ENCODE measurements around the gene CACNA1G.

CACNA1G gene

DNA sequence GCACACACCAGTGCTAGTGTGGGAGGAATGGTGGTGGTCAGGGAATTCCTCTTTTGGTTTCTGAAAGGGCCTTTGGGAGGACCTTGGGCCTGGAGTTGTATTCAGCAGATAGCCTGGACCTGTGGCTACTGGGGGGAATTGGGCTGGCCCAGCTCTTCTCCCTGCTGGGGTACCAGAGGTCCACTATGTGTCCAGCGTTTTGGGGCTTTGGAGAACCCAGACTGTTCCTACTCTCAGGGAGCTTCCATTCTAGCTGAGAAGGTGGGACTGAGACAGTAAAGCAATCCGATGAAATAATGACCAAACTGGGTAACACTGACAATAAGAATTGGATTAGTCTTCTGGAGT is 25.6 kb upstream of the CACNA1G start:
- no peaks in the 10 kb centered on the region for H3K36me3 ChIP-seq (ENCODE audit: control insufficient read depth, low read length)
- H3F3A ChIP-seq (ENCODE audit: control insufficient read depth, insufficient read depth): no peaks in the 10 kb centered on the region
- H3K4me3 ChIP-seq (ENCODE audit: low read length): no peak overlapping the region
- H3K9me2 ChIP-seq (replicated peaks; ENCODE audit: control insufficient read depth, low read length): no peaks in the 10 kb centered on the region
- no peaks in the 10 kb centered on the region for H3K79me2 ChIP-seq (ENCODE audit: control insufficient read depth, low read length)
- no peaks in the 10 kb centered on the region for H4K20me1 ChIP-seq (ENCODE audit: control insufficient read depth, insufficient read depth, low read depth, low read length)
- TF ChIP-seq, protein P1, sequence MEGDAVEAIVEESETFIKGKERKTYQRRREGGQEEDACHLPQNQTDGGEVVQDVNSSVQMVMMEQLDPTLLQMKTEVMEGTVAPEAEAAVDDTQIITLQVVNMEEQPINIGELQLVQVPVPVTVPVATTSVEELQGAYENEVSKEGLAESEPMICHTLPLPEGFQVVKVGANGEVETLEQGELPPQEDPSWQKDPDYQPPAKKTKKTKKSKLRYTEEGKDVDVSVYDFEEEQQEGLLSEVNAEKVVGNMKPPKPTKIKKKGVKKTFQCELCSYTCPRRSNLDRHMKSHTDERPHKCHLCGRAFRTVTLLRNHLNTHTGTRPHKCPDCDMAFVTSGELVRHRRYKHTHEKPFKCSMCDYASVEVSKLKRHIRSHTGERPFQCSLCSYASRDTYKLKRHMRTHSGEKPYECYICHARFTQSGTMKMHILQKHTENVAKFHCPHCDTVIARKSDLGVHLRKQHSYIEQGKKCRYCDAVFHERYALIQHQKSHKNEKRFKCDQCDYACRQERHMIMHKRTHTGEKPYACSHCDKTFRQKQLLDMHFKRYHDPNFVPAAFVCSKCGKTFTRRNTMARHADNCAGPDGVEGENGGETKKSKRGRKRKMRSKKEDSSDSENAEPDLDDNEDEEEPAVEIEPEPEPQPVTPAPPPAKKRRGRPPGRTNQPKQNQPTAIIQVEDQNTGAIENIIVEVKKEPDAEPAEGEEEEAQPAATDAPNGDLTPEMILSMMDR (IDR thresholded peaks at IDR 0.05; ENCODE audit: low read depth, low read length, poor library complexity, severe bottlenecking): no peak
- no peak for TF ChIP-seq EZH2phosphoT487 (IDR thresholded peaks at IDR 0.05; ENCODE audit: borderline replicate concordance, low read length)
- H3K9me3 ChIP-seq (ENCODE audit: control insufficient read depth, insufficient read depth, low read length): no peaks in the 10 kb centered on the region
- H3K27ac ChIP-seq (ENCODE audit: low read depth, low read length): no peak overlapping the region
- H3K4me1 ChIP-seq (ENCODE audit: control insufficient read depth, low read length): no peaks in the 10 kb centered on the region
- no peak overlapping the region for H3K4me2 ChIP-seq (ENCODE audit: low read length)
- H3K27me3 ChIP-seq (ENCODE audit: control insufficient read depth, low read length): peaks cover 40% of the 10 kb centered on the region

DNA sequence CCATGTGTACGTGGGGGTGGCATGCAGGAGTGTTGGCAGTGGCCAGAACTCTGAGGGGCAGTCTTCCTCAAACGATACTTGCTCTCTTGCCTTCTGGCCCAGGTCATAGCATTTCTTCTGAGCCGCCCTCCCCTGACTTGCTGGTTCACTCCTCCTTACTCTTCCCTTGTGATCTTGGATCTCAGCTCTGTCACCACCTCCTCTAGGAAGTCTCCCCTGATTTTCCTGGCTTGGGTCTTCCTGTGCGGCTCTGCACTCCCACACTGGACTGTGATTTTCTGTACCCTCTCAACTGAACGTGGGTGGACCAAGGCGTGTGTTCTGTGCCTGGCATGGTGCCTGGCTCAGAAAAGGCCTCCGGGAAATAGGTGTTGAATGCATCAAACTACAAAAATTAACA is 25.1 kb upstream of the CACNA1G start:
- Histone ChIP-seq H3K4me1 (ENCODE audit: control insufficient read depth, low read length) (no peaks in the 10 kb centered on the region), H3K27me3 (ENCODE audit: control insufficient read depth, low read length) (peaks cover 40% of the 10 kb centered on the region), H3K36me3 (ENCODE audit: control insufficient read depth, low read length) (no peaks in the 10 kb centered on the region), H3K9me2 (replicated peaks; ENCODE audit: control insufficient read depth, low read length) (no peaks in the 10 kb centered on the region), H3K9me3 (ENCODE audit: control insufficient read depth, insufficient read depth, low read length) (no peaks in the 10 kb centered on the region), H3K79me2 (ENCODE audit: control insufficient read depth, low read length) (no peaks in the 10 kb centered on the region), H3K27ac (ENCODE audit: low read depth, low read length) (no peak overlapping the region), H3K4me2 (ENCODE audit: low read length) (no peak overlapping the region), H3F3A (ENCODE audit: control insufficient read depth, insufficient read depth) (no peaks in the 10 kb centered on the region), H3K4me3 (ENCODE audit: low read length) (no peak overlapping the region), H4K20me1 (ENCODE audit: control insufficient read depth, insufficient read depth, low read depth, low read length) (no peaks in the 10 kb centered on the region)
- no peak for TF ChIP-seq EZH2phosphoT487 (IDR thresholded peaks at IDR 0.05; ENCODE audit: borderline replicate concordance, low read length)
- TF ChIP-seq, protein P1 (IDR thresholded peaks at IDR 0.05; ENCODE audit: low read depth, low read length, poor library complexity, severe bottlenecking): no peak

DNA sequence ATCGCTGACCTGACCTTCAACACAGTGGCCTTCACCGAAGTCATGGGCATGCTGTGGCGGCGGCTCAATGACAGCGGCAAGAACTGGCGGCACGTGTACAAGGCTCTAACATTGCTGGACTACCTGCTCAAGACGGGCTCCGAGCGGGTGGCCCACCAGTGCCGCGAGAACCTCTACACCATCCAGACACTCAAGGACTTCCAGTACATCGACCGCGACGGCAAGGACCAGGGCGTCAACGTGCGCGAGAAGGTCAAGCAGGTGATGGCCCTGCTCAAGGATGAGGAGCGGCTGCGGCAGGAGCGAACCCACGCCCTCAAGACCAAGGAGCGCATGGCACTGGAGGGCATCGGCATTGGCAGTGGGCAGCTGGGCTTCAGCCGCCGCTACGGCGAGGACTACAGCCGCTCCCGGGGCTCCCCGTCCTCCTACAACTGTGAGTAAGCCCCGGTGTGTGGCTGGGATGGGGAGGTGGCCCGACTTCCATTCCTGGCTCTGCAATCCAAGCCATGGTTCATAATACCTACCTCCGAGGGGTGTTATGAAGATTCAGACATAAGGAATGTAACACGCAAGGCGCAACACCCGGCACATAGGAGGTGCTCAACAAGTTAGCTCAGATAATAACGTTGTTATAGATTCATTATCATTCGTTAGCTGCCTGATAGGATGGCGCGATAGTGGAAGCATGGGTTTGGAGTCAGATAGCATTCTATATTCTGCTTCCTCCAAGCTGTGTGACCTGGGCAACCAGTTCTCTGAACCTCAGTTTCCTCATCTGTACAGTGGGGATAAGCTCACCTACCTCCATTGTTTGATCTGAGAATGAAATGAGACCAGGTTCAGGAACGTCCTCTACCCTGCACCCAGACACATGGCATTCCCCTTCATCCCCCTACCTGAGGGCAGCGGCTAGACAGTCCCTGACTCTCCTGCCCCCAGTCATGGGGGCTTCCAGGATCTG is 23.6 kb upstream of the CACNA1G start:
- Histone ChIP-seq H3K9me2 (replicated peaks; ENCODE audit: control insufficient read depth, low read length) (no peaks in the 10 kb centered on the region), H3K27me3 (ENCODE audit: control insufficient read depth, low read length) (peaks cover 36% of the 10 kb centered on the region), H3K36me3 (ENCODE audit: control insufficient read depth, low read length) (no peaks in the 10 kb centered on the region), H3K4me1 (ENCODE audit: control insufficient read depth, low read length) (peaks cover 9% of the 10 kb centered on the region), H3K4me2 (ENCODE audit: low read length) (no peak overlapping the region), H3K9me3 (ENCODE audit: control insufficient read depth, insufficient read depth, low read length) (no peaks in the 10 kb centered on the region), H4K20me1 (ENCODE audit: control insufficient read depth, insufficient read depth, low read depth, low read length) (no peaks in the 10 kb centered on the region), H3K4me3 (ENCODE audit: low read length) (no peak overlapping the region), H3K79me2 (ENCODE audit: control insufficient read depth, low read length) (no peaks in the 10 kb centered on the region), H3F3A (ENCODE audit: control insufficient read depth, insufficient read depth) (no peaks in the 10 kb centered on the region), H3K27ac (ENCODE audit: low read depth, low read length) (no peak overlapping the region)
- TF ChIP-seq EZH2phosphoT487 (IDR thresholded peaks at IDR 0.05; ENCODE audit: borderline replicate concordance, low read length): no peak
- TF ChIP-seq, protein P1 (IDR thresholded peaks at IDR 0.05; ENCODE audit: low read depth, low read length, poor library complexity, severe bottlenecking): no peak
